A172 (cell line): ENCODE data around the gene FKBP5. TPM values are rescaled to one million over a fixed set of nuclear protein-coding genes. Genes with fewer than 3 reads are reported as not detected.
A peak's percentile ranks its signal among the peaks of the same experiment; 100 is the strongest.
"Not testable (repeated sequence)": the region's sequence is repeated elsewhere in the genome, so short reads cannot be mapped to it uniquely, and the experiment has no call there.

Source experiments
- DNase-seq: peaks from one replicate; pipeline ENCODE4 v3.0.0-alpha.2; 2015; ENCODE audit warnings: low spot score
- total RNA-seq: library from RNA; depleted of rRNA; stranded (reverse); fragments of >200 nt; shearing (Covaris generic); gene quantifications from 2 replicates; pipeline ENCODE4 v1.2.3, GENCODE V29; 2014; rRNA removed

Gene FKBP5
- 8.3 TPM in 2 replicates for total RNA-seq

DNA sequence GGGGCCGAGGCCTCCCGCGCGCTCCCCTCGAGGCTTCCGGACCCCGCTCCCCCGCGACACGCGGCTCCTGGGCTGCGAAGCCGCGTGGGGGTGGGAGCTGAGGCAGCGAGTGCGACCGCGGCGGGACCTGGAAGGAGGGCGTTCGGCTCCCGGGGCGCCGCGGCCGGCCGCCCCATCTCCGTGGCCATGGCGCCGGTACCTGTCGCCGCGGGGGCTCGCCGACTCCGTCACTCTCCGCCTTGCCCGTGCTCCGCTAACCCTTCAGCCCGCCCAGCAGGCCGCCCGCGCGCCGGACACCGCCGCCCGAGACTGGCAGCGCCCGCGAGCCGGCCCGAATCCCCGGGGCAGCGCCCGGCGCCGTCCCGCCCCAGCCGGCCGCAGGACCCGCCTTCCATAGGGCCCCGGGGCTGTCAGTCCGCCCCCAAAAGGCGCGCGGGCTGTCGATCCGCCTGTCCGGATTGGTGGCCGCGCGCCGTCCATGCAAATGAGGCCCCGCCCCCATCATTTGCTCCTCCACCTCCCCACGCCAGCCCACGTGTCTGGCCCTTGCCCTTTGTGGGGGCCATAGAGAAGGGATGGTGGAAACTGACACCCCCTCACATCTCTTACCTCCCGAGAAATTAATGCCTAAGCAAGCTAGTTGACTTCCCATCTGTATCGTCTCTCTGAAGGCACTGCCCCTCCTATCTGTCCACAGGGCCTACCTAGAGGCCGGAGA, at the start of gene FKBP5:
Gene FKBP5, minus strand, starts transcription at position 311 of the 718 bp plus-strand sequence. CDS start 46,091 bp downstream, outside the sequence.
- peak; percentile 81 for DNase-seq

DNA sequence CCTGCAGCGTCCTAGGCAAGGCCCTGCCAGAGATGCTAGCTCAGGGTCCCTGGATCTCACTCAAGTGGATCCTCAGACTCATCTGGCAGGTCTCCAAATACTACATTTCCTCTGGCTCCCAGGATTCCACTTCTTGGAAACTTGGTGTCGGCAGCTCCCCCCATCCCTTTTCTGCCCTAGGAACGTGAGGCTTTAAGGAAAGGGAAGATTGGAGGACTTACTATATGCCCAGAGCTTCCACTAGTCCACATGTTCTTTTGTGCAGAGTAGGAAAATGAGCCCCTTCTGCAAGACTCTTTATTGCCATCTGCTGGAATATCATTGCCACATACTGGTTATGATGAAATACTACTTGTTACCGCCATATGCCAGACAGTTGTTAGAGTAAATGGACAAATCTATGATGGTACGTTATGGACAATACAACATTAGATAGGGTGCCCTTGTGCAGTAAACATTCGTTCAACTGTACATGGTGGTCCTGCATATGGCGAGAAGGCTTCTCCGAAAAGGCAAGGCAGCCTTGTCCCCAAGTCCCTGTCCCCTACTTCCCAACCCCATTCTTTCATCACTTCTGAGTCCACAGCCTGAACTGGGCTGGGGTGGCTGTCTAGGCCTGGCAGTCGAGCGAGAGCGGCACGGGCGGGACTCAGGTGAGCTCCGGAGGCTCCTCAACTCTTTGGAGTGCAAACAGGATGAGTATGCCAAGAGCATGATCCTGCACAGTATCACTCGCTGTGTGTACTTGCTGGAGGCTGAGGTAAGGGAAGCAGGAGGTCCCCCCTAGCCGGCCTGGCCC, 48.9 kb upstream of the FKBP5 start:
- peak; percentile 64 for DNase-seq

DNA sequence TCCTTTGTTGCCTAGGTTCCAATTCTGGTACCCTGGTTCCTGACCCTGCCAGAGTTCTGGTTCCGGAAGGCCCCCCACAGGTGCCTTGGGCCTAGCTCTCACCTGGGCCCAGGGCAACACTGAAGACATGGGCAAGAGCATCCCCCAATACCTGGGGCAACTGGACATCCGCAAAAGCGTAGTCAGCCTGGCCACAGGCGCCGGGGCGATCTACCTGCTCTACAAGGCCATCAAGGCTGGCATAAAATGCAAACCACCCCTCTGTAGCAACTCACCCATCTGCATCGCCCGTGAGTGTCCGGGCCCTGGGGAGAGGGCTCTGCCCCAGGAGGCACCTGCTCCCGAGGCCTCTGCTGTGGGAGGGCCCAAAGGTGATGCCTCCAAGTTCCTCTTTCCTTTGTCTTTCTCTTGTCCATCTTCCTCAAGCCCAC, 48.3 kb upstream of the FKBP5 start, which contains the start of gene ARMC12:
Gene ARMC12, plus strand, starts transcription at position 51 of the 431 bp plus-strand sequence. Its CDS starts 77 bp downstream, at position 128.
- no peak for DNase-seq

DNA sequence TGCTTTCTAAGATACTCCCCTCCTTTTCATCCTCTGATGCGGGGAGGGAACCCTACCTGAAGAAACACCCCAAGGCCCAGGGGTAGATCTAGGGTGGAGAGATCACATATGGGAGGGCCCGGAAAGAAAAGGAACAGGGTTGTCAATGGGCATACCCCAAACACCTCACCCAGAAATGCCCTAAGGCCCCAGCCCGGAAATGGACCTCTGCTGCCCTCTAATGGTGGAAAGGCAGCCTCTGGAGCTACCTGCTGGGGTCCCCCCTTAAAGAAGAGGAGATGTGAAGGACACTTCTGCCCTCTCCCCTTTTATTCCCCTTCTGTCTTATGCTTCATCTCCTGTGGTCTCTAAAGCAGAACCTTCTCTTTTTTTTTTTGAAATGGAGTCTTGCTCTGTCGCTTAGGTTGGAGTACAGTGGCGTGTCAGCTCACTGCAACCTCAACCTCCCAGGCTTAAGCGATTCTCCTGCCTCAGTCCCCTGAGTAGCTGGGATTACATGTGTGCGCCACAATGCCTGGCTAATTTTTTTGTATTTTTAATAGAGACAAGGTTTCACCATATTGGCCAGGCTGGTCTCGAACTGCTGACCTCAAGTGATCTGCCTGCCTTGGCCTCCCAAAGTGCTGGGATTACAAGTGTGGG, 47.7 kb upstream of the FKBP5 start:
- DNase-seq, result peak; percentile 42

DNA sequence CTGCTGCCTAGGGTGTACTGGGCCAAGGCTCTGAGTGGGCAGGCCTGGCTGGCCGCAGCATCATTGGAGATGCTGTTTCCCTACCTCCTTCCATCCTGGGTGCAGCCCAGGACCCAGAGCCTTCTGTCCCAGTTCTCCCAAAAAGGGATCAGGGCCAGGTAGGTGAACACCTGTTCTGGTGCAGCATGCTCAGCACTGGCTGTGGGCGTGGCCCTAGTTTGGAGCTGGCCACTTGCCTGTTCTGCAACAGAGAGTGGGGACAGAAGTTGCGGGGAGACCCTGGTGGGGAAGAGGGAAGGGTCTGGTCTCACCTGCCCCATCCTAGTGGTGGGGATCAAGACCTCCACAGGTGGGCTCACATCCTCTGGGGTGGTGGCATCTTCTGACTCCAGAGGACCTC, 46.7 kb upstream of the FKBP5 start:
- DNase-seq, result no peak

DNA sequence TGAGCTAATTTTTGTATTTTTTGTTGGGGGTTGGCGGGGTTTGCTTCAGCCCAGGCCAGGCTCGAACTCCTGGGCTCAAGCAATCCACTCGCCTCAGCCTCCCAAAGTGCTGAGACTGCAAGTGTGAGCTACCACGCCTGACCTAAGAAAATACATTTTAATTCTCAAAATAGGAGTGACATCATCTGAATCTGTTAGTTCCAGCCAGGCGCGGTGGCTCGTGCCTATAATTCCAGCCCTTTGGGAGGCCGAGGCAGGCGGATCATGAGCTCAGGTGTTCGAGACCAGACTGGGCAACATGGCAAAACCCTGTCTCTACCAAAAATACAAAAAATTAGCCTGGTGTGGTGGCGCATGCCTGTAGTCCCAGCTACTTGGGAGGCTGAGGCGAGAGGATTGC, 45.6 kb upstream of the FKBP5 start:
- not testable (repeated sequence) for DNase-seq

DNA sequence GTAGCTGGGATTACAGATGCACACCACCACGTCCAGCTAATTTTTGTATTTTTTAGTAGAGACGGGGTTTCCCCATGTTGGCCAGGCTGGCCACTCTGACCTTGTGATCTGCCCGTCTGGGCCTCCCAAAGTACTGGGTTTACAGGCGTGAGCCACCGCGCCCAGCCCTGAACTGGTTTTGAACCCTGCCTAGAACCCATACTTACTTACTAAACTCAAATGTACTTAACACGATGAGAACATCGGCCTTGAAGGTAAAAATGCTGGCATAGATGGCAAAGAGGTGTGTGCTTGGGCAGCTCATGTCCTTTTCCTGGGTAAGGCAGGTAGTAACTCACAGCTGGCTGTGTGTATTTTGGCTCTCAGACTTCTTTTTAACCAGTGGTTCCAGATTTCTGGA, 44.9 kb upstream of the FKBP5 start:
- no peak for DNase-seq

DNA sequence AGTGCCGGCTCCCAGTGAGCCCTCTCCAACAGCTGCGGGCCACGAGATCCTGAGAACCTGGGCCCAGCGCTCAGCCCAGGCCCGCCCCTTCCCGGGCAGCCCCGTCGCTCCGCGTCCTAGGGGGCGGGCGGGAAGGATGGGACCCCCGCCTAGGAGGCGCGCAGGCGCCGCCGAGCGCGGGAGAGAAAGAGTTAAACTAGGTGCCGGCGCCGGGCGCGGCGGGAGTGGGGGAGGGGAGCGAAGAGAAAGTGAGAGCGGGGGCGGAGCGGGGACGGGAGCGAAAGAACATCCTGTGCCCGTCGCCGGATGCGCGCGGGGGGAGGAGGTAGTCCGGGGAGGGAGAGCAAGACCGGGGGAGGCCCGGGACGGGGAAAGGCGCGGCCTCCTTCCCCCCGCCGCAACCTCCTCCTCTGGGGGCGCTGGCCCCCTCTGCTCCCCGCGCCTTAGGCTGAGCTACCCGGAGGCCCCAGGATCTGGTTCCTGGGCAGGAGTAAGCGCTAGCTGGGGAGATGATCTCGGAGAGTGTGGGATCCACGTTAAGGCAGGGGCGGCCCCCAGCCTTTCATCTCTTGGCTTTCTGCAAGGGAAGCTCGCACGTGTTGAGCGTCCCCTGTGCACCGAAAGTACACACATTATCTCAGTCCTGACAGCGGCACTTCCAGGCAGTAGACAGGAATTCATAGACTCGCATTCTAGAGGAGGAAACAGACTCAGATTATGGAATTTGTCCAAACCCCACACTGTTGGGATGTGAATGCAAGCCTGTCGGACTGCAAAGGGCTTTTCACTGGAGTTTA, 43.2 kb upstream of the FKBP5 start:
- peak; percentile 74 for DNase-seq

DNA sequence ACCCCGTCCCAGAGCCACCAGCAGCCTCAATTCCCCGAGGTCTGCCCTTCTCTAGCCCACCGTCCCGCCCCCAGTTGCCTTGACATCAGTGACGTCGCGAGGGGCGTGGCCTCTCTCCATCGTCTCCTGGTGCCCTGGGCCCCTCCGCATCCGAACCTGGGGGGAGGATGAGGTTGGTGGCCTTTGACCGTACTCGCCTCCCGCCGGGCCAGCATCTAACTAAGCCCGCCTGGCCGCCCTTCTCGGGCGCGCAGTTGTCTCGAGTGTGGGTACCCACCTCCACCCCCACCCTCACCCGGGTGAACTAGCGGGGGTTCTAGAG, 42.7 kb upstream of the FKBP5 start:
- peak; percentile 75 for DNase-seq

DNA sequence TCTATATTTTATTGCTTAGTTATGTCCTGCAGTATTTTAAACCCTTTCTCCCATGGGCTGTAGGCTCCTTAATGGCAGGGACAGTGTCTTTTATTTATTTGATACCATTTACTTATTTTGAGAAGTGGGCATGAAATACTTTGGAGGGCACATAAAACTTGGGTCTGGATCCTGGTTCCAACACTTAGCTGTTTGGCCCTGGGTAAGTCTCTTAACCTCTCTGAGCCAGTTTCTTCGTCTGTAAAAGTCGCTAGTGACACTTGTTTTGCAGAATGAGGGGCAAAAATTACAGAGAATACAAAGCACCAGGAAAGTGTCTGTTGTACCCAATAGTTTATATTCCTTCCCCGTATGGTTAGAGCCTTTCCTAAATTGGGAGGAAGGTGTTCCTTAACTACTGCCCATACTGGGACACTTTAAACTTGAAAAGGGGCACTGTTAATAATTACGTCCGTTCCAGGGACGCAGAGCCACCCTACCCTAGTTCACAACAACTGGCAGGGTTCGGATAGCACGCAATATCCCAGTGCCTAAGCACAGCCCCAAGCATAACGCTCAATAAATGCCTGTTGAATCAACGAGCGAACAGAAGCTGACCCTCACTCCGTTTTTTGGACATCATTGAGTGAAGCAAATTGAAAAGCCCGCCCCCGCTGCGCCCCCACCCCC, 42.2 kb upstream of the FKBP5 start:
- no peak for DNase-seq

DNA sequence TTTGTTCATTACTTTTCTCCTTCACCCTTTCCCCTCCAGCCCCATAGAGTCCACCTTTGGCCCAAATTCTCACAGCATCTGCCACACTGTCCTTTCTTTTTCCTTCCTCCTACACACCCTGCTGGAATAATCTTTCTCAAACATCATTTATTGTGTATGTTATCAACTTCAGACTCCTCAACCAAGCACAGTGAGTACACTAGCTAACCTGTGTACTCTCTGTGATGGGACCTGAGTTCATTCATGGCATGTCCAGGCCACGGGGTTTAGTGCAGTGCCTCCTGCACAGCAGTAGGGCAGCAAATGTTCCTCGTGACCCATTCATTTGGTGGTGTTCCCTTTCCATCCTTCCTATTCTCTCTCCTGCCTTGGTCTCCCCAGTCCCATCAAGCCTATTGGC, 41.0 kb upstream of the FKBP5 start:
- DNase-seq, result no peak

DNA sequence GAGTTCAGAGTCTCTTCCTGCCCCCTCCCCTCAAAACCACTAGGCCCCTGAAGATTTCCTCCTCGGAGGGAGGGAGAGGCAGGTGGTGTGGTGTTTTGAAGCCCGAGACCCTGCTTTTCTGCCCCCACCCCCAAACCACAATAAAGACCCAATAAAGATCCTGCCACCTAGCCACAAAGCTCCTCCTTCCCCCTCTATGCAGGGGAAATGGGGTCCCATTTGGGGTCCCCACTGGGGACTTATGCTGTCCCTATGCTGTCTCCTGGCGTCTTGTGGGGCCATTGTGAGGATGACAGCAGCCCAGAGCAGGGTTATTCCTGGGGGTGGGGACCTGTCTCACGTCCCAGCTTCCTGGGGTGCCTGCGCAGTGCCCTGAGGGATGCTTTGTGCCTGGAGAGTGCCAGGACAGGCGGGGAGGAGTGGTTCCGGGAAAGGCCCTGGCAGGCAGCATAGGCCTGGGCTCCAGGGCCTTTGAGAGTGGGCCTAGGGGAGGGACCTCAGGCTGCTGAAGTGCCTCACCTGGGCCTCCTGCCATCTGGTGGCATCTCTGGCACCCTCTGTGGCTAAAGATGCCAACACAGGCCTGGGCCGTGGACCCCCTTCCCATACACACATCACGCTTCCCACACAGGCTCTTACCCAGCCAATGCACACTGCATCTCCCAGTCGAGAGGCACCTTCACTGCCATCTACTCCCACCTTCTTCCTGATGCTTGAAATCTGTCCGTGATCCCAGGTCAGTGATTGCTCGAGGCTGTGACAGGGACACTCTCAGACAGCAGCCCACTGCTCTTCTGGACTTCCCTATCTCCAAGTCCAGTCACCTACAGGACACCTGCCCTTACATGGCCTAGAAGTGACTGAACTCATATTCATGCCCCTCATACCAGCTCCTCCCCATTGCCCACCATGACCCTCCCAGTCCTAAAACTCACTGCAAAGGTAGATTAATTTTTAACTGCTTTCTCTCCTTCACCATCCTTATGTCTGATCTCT, 40.3 kb upstream of the FKBP5 start:
- DNase-seq, result no peak

DNA sequence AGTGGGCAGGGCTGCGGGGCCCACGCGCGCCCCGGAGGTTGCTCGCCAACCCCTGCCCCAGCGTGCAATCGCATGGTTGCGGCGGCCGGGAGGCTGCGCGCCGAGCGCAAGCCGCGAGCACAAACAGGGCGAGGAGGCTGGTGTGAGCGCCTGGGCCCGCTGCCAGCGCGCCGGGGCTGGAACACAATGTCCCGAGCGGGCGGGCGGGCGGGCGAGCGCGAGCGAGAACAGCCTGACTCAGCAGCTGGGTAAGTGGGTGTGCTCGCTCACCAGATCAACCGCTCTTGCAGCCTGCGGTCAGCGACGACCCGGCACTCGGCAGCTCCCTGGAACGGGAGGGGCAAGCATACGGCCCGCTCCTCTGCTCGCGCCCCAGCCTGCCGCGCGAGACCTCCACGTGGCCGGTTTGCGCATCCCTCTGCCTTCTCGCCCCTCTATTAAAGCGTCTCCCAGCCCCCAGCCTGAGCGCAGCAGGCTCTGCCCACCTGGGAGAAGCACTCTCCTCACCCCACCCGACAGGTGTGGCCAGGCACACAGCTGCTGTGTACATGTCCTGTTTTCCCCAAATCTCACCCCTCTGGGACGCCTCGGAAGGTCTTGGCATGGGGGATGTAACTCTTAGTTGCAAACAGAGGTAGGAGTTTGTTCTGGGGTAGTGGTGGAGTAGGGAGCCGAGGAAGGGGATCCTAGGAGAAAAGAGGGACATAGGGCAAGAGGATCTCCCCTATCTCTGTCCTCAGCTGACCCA, 39.4 kb upstream of the FKBP5 start:
- peak; percentile 81 for DNase-seq

DNA sequence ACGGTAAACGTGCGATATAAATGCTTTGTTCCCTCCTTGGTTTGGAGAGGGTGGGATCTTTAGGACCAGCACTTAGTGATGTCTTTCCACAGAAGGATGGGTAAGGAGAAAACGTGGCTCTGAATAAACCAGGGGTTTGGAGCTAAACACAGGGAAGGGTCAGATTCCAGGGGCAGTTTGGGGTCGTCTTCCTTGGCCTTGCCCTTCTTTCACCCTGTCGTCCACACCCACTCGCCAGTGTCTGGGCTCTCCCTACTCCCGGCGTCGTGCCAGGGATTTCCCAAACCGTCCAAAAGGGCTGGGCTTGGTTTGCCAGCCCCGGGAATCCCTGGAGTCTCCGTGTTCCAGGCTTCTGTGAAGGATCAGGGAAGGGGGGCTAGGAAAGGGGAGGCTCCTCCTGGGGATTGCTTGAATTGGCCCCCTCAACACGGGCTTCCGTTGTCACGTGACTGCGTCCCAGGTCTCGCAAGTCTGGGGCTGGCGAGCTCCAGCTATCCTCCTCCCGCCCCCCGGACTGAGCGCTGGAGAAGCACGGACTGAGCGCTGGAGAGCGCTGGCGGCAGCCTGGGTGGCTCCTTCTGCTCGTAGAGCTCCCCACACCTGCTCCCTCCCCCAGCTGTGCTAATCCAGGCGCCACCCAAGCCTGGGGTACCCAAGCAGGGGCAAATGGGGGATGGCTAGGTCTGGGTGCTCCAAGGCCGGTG, 38.7 kb upstream of the FKBP5 start:
- DNase-seq, result peak; percentile 51

DNA sequence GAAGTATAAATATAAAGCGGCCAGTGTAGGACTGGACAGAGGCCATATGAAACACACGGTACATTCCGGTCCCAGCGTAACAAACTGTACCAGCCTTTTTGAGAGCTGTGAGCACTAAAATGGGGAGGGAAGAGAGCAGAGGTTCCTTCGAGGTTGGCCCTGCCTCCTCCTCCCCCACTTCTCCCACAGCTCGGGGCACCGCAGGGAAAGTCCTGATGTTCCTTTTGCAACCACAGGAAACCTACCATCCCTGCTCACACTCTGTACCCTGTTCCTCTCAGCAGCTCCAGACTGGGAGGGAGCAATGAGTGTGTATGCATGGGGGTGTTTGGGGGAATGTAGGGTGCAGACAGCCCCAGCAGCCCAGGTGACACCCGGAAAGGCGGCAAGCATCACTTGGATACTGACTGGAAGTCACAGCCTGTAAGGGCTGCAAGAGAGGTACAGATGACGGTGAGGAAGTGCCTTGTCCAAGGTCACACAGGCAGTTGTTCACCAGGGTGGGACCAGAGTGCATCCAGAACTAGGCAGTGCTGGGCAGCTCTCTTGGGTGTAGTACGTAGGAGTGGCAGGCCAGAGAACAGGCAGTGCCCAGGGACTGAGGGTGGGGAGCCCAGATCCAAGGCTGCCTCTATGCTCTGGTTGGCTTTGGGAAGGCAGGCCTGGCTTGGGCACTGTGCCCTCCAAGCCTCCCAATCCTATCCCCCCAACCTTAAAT, 37.2 kb upstream of the FKBP5 start:
- no peak for DNase-seq

DNA sequence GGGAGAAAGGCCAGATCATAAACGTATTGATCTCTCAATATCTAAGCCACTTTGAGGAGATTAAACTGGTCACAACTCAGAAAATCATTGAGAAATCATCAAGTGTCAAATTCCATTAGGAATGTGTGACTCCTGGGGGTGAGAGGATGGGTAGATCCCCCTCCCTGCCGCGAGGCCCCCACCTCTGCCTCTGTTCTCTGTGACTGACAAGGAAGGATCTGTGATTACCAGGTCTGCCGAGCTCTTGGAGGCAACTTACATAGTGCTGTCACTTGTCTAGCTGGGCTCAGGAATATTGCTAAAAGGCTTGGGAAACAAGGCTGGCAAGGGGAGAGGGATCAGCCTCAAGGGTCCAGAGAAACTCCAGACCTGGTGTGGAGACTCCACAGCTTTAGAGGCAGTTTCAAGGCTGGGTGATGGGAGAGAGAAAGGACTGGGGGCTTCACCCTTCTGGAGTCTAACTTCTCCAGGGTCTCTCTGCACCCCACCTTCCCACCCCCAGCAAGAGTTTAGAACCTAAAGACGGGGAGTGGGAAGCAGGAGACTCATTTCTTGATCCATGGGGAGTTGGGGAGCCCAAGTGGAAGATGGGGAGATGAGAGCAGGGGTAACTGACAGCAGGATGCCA, 36.5 kb upstream of the FKBP5 start:
- DNase-seq, result no peak

DNA sequence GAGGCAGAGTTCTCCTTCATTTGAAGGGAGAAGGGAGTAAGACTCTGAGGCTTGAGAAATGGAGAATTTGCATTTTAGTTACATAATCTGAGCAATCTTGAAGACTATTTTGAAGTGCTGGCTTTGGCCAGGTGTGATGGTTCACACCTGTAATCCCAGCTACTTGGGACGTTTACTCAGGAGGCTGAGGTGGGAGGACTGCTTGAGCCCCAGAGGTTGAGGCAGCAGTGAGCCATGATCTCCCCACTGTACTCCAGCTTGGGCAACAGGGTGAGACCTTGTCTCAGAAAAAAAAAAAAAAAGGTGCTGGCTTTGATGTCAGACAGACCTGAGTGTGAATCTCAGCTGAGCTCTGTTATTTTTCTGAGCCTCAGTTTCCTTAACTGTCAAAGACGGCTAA, 35.8 kb upstream of the FKBP5 start:
- no peak for DNase-seq
